ENCODE measurements around the gene CPED1. TPM values are rescaled to one million over a fixed set of nuclear protein-coding genes. Genes with fewer than 3 reads are reported as not detected.
A peak's percentile ranks its signal among the peaks of the same experiment; 100 is the strongest.

The CPED1 gene
- total and polyA plus RNA-seq, 2 experiments from 2014 or later = 0.17 to 0.47 TPM

DNA sequence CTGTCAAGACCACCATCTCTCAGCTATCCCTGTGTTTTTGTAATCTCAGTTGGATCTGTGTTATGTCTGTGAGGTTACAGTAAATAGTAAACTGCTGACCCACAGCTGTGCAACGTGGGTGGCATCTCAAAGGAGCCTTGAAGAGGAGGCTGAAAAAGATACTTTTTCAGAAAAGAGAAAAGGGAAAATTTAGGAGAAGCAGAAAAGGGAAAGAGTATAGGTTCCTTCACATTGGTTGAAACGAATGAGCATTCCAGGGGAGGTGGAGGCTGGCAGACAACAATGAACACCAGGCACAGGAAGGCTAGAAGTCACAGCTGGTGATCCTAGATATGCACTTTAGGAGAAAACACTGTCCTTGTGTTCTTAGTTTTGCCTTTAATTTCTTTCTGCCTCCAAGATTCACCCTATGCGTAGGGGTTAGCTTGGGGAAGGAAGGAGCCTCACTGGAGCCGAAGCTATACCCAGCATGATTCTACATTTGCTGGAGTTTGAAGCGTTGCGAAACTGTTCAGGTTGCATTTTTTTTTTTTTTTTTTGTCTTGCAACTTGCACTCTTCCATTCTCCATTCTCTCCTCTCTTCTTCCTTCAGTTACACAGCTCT lies 18.3 kb downstream of the CPED1 start:
- Mint-ChIP-seq H3K36me3 (ENCODE audit: low read depth) (no peaks in the 10 kb centered on the region), H3K4me3 (no peak overlapping the region), H3K27me3 (ENCODE audit: insufficient read depth, low read depth, poor library complexity) (peaks cover 2% of the 10 kb centered on the region), H3K4me1 (peaks cover 13% of the 10 kb centered on the region), H3K27ac (no peak overlapping the region), H3K9me3 (no peaks in the 10 kb centered on the region; the same call in 2 of the 3 replicates)
- no peak for DNase-seq (ENCODE audit: low spot score)
- Histone ChIP-seq H3K27ac (ENCODE audit: low read depth) (no peak overlapping the region), H3K4me3 (no peak overlapping the region), H3K36me3 (ENCODE audit: insufficient read depth) (no peaks in the 10 kb centered on the region), H3K4me1 (ENCODE audit: insufficient read depth) (peaks cover 3% of the 10 kb centered on the region; the same call in 1 of the 2 replicates), H3F3A (replicated peaks; ENCODE audit: low read depth) (no peaks in the 10 kb centered on the region), H3K79me2 (replicated peaks; ENCODE audit: insufficient read depth) (no peaks in the 10 kb centered on the region), H3K4me2 (no peak overlapping the region), H4K20me1 (replicated peaks; ENCODE audit: insufficient read depth) (no peaks in the 10 kb centered on the region), H2AFZ (peak overlapping the region; percentile 83), H3K9me2 (ENCODE audit: insufficient read depth) (no peaks in the 10 kb centered on the region), H3K27me3 (ENCODE audit: insufficient read depth) (no peaks in the 10 kb centered on the region)
- peak; percentile 63 for ATAC-seq
- TF ChIP-seq, protein P1, sequence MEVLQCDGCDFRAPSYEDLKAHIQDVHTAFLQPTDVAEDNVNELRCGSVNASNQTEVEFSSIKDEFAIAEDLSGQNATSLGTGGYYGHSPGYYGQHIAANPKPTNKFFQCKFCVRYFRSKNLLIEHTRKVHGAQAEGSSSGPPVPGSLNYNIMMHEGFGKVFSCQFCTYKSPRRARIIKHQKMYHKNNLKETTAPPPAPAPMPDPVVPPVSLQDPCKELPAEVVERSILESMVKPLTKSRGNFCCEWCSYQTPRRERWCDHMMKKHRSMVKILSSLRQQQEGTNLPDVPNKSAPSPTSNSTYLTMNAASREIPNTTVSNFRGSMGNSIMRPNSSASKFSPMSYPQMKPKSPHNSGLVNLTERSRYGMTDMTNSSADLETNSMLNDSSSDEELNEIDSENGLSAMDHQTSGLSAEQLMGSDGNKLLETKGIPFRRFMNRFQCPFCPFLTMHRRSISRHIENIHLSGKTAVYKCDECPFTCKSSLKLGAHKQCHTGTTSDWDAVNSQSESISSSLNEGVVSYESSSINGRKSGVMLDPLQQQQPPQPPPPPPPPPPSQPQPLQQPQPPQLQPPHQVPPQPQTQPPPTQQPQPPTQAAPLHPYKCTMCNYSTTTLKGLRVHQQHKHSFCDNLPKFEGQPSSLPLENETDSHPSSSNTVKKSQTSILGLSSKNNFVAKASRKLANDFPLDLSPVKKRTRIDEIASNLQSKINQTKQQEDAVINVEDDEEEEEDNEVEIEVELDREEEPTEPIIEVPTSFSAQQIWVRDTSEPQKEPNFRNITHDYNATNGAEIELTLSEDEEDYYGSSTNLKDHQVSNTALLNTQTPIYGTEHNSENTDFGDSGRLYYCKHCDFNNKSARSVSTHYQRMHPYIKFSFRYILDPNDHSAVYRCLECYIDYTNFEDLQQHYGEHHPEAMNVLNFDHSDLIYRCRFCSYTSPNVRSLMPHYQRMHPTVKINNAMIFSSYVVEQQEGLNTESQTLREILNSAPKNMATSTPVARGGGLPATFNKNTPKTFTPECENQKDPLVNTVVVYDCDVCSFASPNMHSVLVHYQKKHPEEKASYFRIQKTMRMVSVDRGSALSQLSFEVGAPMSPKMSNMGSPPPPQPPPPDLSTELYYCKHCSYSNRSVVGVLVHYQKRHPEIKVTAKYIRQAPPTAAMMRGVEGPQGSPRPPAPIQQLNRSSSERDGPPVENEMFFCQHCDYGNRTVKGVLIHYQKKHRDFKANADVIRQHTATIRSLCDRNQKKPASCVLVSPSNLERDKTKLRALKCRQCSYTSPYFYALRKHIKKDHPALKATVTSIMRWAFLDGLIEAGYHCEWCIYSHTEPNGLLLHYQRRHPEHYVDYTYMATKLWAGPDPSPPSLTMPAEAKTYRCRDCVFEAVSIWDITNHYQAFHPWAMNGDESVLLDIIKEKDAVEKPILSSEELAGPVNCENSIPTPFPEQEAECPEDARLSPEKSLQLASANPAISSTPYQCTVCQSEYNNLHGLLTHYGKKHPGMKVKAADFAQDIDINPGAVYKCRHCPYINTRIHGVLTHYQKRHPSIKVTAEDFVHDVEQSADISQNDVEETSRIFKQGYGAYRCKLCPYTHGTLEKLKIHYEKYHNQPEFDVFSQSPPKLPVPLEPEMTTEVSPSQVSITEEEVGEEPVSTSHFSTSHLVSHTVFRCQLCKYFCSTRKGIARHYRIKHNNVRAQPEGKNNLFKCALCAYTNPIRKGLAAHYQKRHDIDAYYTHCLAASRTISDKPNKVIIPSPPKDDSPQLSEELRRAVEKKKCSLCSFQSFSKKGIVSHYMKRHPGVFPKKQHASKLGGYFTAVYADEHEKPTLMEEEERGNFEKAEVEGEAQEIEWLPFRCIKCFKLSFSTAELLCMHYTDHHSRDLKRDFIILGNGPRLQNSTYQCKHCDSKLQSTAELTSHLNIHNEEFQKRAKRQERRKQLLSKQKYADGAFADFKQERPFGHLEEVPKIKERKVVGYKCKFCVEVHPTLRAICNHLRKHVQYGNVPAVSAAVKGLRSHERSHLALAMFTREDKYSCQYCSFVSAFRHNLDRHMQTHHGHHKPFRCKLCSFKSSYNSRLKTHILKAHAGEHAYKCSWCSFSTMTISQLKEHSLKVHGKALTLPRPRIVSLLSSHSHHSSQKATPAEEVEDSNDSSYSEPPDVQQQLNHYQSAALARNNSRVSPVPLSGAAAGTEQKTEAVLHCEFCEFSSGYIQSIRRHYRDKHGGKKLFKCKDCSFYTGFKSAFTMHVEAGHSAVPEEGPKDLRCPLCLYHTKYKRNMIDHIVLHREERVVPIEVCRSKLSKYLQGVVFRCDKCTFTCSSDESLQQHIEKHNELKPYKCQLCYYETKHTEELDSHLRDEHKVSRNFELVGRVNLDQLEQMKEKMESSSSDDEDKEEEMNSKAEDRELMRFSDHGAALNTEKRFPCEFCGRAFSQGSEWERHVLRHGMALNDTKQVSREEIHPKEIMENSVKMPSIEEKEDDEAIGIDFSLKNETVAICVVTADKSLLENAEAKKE (CRISPR knock-in tag; IDR thresholded peaks at IDR 0.05) = no peak
- TF ChIP-seq NANOG (IDR thresholded peaks at IDR 0.05; ENCODE audit: borderline replicate concordance) (no peak), ZNF331 (CRISPR knock-in tag; IDR thresholded peaks at IDR 0.05; ENCODE audit: low read depth) (no peak), POLR2AphosphoS5 (IDR thresholded peaks at IDR 0.05; ENCODE audit: low read depth) (no peak), EZH2phosphoT487 (IDR thresholded peaks at IDR 0.05; ENCODE audit: unreplicated experiment) (no peak), STAT1 (IDR thresholded peaks at IDR 0.05; ENCODE audit: unreplicated experiment) (no peak), ZNF114 (CRISPR knock-in tag; IDR thresholded peaks at IDR 0.05) (no peak), EZH2 (IDR thresholded peaks at IDR 0.05; ENCODE audit: low read depth, unreplicated experiment) (no peak), JUNB (IDR thresholded peaks at IDR 0.05; ENCODE audit: unreplicated experiment) (no peak), REST (IDR thresholded peaks at IDR 0.05; ENCODE audit: unreplicated experiment) (no peak), CREB1 (CRISPR knock-in tag; IDR thresholded peaks at IDR 0.05; ENCODE audit: low read depth) (no peak)
- TF ChIP-seq, protein P2, sequence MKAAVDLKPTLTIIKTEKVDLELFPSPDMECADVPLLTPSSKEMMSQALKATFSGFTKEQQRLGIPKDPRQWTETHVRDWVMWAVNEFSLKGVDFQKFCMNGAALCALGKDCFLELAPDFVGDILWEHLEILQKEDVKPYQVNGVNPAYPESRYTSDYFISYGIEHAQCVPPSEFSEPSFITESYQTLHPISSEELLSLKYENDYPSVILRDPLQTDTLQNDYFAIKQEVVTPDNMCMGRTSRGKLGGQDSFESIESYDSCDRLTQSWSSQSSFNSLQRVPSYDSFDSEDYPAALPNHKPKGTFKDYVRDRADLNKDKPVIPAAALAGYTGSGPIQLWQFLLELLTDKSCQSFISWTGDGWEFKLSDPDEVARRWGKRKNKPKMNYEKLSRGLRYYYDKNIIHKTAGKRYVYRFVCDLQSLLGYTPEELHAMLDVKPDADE (IDR thresholded peaks at IDR 0.05) = no peak
- TF ChIP-seq, protein P3, sequence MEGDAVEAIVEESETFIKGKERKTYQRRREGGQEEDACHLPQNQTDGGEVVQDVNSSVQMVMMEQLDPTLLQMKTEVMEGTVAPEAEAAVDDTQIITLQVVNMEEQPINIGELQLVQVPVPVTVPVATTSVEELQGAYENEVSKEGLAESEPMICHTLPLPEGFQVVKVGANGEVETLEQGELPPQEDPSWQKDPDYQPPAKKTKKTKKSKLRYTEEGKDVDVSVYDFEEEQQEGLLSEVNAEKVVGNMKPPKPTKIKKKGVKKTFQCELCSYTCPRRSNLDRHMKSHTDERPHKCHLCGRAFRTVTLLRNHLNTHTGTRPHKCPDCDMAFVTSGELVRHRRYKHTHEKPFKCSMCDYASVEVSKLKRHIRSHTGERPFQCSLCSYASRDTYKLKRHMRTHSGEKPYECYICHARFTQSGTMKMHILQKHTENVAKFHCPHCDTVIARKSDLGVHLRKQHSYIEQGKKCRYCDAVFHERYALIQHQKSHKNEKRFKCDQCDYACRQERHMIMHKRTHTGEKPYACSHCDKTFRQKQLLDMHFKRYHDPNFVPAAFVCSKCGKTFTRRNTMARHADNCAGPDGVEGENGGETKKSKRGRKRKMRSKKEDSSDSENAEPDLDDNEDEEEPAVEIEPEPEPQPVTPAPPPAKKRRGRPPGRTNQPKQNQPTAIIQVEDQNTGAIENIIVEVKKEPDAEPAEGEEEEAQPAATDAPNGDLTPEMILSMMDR (conservative IDR thresholded peaks at IDR 0.05; ENCODE audit: low read depth in 2 of 2) = no peak

Data from GM23338 (cell line).